Measurements from ENCODE around the gene EZH2.

Gene EZH2

DNA sequence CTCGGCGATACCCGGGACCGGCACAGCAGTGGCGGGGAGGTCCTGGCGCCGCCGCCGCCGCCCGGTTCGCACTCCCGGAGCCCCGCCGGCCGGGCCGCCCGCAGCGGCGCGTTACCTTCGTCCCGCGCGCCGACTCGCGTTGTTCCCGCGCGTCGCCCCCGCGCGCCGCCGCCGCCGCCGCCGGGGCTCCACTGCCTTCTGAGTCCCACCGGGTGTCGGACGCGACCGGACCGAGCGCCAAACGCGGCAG lies at the start of gene EZH2:
Gene EZH2 (minus strand): TSS at position 243 of the 250 bp plus-strand sequence. CDS start 36,993 bp downstream, outside the sequence.
- Histone ChIP-seq H3K27ac (peak within 1 kb of the TSS; percentile 85 to 99 (median 94)), H3K4me3 (peak within 1 kb of the TSS; percentile 70 to 100 (median 97))

DNA sequence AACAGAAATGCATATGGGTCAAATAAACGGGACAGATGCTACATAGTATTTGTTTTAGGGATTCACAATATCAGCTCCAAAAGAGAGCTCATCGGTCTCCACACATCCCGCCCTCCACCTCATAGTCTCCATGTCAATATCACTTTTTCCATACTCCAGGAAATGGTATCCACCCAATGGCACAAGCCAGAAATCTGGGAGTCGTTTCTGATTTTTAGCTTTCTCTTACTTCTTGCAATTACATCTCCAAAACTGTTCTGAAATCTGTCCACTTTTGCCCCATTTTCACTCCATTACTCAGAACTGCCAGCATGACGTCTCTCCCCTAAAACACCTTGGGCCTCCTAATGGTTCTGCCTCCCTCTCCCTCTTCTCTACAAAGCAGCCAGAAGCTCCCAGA lies 47.4 kb upstream of the EZH2 start:
- Histone ChIP-seq H3K27ac (peak overlapping the region in 3 of 21 experiments; percentile 31 to 54 (median 31)), H3K4me3 (no peak overlapping the region)

DNA sequence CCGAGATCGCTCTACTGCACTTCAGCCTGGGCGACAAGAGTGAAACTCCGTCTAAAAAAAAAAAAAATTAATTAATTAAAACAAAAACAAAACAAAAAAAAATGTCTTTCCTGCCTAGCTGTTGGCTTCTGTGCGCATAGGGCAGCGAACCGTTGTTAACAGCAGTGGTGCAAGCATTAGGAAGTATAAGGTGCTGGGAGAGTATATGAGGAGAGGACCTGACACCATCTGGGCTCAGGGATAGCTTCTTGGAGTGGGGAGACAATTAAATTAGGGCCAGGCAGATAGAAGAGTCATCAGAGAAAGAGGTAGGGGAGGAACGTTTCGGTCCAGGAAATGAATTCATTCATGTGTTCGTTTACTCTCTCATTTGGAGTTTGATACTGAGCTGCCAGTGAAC lies 46.2 kb upstream of the EZH2 start:
- Histone ChIP-seq H3K27ac (no peak overlapping the region), H3K4me3 (no peak overlapping the region)

DNA sequence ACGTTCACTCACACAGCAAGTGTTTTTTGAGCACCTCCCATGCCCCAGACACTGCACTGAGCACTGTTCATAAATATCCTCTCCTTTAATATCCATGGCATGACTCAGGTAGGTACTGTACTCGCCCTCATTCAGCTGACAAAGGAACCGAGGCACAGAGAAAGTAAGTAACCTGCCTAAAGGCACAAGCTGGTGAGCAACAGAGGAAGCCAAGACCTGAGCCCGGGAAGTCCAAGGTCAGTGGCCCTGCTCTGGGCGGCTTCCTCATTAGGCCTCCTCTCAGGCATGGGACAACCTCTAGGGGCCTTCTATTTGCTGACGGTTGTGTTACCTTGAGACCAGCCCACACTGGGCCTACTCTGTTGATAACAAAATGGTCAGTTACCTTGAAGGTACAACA lies 45.1 kb upstream of the EZH2 start:
- no peak overlapping the region for H3K27ac ChIP-seq
- no peak overlapping the region for H3K4me3 ChIP-seq

DNA sequence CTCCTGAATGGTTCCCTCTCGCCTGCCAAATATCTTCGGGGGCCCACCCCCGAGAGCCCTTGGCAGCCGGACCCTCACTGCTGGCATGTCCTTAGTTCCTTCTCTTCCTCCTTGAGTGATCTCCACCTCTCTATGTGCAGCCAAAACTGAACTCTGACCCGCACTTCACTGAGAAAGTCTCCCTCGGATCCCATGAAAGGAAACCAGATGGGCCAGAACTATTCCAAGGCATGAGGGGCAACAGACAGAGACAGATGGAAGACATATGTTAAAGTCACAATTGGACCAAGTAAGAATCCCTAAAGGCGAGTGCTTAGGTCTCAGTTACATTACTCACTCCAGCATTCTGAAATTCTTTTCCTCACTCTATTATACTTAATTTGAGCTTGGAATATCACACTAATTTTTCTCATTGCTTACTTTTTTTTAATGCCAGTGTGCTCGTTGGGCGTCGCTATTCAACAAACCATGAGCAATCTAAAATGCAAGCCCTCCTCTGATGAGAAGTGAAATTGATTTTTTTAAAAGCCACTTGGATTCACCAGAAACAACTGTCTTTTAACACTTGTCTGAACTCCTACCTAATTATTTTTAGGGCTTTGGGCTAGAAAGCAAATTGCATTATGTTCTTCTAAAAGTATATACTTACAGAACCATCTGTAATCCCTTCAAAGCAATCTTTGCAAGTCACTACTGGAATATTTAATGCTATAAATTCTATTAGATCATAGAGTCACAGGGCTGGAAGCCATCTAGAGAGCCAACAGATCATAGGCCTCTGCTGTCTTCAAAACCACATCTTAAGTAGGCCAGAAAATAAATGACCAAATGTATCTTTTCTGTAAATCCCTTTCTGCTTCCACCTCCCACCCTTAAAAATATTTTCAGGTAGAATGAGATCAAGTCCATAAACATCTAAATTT lies 43.3 kb upstream of the EZH2 start:
- H3K4me3 ChIP-seq, result no peak overlapping the region
- peak overlapping the region in 1 of 21 experiments; percentile 36 for H3K27ac ChIP-seq

DNA sequence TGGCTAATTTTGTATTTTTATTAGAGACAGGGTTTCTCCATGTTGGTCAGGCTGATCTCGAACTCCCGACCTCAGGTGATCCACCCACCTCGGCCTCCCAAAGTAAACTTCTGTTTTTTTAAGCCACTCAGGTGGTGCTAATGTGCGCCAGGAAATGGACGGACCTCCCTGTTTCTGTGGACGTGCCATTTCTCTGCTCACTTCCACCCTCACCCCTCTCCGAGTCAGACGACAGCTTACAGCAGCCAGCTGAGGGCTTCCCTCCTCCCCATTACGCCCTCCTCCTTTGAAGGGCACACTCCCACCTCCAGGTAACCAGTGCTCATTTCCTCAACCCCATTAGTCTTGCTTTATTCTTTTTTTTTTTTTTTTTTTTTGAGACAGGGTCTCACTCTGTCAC lies 41.7 kb upstream of the EZH2 start:
- no peak overlapping the region for H3K4me3 ChIP-seq
- H3K27ac ChIP-seq, result no peak overlapping the region

DNA sequence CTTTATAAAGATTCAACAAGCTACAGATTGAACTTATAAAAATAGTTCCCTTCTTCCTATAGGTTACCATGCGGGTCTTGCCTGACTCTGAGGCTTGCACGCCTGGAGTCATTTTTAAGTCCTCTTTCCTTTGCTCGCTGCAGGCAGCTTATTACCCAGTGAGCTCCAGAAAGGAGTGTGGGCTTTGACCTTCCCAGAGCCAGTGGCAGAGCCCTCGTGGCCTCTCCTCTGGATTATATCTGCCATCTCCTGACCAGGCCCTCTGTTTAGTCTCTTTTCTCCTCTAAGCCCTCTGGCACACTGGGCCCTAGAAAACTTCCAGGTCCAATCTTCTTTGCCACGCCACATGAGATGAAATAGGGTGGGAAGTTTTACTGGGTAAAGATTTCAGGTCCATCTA lies 39.9 kb upstream of the EZH2 start:
- Histone ChIP-seq H3K27ac (no peak overlapping the region), H3K4me3 (no peak overlapping the region)

DNA sequence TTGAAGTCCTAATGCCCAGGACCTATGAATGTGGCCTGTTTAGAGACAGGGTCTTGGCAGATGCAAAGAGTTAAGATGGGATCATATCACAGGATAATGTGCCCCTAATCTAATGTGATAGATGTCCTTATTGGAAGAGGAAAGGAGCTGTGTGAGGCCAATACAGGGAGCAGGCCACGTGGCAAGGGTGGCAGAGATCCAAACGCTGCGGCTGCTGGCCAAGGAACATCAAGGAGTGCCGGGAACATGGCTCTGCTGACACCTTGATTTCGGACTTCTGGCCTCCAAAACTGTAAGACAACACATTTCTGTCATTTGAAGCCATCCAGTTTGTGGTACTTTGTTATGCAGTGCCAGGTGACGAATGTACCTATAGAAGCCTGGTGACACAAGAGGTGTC lies 37.7 kb upstream of the EZH2 start:
- Histone ChIP-seq H3K27ac (no peak overlapping the region), H3K4me3 (no peak overlapping the region)

DNA sequence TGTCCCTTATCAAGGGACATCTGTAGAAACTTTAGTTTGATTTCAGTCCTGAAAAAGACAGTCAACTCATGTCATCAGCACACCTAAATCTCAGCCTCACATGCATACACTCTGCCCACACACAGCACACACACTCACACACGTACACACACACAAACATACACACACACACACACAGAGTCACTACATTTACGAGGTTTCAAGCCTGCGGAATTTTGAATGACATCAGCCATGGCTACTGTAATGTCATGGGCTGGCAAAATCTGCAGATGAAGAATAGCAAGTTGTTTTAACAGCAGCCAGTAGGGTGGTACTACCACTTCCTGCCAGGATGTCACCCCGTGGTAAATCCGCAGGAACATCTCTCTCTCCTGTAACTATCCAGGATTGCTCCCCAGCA lies 37.1 kb upstream of the EZH2 start:
- no peak overlapping the region for H3K4me3 ChIP-seq
- no peak overlapping the region for H3K27ac ChIP-seq

DNA sequence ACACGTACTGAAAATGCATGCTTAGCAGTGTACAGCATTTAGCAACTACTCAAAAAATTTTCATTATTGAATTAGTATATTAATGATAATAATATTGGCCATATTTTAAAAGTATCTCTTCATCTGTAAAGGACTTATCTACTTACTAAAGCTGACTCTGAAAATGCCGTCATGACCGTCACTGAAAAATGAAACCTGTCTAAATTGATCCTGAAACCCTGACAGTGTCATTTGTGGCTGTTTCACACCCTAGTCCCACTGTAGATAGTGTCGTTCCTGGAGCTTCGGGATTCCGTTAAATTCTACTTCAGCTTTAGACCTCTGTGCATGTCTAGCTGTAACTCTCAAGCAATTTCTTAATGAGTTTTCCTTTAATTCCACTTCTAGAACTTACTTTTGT lies 35.8 kb upstream of the EZH2 start:
- no peak overlapping the region for H3K4me3 ChIP-seq
- no peak overlapping the region for H3K27ac ChIP-seq

DNA sequence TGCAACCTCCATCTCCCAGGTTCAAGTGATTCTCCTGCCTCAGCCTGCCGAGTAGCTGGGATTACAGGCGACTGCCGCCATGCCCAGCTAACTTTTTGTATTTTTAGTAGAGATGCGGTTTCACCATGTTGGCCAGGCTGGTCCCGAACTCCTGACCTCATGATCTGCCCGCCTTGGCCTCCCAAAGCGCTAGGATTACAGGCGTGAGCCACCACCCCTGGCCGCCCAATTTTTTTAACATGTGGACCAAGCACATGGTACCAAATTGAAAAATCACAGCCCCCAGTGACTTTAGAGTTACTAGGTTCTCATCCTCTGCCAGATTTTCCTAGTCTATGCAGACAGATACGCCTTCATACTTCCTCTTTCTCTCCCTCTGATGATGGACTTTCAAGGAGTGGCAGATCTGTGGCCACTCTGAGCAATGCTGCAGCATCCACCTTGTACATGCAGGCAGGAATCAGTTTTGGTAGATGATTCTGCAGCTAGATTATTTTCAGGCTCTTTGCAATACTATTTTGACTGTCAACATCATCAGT lies 34.0 kb upstream of the EZH2 start:
- no peak overlapping the region for H3K4me3 ChIP-seq
- H3K27ac ChIP-seq, result no peak overlapping the region

DNA sequence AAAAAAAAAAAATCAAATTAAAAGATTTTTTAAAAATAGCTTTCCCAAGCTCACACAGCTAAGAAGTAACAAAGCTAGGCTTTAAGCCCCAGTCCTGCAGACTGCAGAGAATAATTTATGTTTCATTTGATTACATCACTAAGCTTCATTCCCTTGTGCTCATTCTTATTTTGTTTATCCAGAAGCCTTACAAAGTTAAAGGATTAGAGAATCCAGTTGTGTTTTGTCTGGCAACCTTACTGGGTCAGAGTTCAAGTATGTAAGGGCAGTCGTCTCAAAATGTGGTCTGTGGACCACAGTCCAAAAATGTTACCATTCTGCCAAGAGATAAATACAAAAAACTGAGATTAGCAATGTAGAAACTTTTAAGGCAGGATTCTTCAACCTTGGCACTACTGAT lies 32.1 kb upstream of the EZH2 start:
- Histone ChIP-seq H3K4me3 (no peak overlapping the region), H3K27ac (no peak overlapping the region)

DNA sequence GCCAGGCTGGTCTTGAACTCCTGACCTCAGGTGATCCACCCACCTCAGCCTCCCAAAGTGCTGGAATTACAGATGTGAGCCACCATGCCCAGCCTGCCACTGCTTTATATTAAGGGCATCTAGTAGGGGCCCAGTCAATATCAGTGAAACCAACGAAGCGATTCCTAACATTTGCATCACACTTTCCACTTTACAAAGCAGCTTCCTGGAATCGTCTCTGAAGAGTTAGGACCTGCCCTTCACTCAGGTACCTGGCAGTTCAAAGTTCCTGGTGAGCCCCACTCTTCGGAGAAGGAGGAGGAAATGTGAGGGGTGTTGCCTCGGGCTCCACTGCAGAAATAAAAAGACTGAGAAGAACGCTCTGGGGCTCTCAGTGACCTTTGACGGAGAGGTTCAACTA lies 31.1 kb upstream of the EZH2 start:
- Histone ChIP-seq H3K27ac (peak overlapping the region in 1 of 21 experiments; percentile 63), H3K4me3 (no peak overlapping the region)

DNA sequence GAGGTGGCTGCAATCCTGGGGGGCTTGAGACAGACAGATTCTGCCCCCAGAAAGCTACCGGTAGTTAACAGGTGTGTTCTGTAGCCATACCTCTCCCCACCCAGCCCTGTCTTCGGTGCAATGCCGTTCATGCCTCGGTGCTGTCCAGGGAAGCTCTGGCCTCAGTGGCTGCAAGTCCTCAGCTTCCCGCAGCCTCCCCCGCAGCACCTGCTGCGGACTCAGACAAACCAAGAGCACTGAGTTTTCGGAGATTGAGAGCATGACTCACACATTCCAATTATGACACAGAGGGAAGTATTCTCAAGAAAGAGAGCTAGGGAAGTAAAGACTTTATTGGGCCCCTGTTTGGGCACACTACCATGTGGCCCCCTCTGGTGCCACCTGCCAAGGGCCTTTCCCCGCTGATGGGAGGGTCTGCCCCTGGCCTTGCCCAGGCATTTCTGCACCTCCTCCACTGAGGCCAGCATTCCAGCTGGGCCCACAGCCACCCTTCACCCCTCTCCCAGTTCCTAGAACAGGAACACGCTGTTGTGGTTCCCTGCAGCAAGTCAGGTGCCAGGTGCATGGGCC lies 30.2 kb upstream of the EZH2 start:
- no peak overlapping the region for H3K4me3 ChIP-seq
- H3K27ac ChIP-seq, result peak overlapping the region in 5 of 21 experiments; percentile 22 to 63 (median 55)

DNA sequence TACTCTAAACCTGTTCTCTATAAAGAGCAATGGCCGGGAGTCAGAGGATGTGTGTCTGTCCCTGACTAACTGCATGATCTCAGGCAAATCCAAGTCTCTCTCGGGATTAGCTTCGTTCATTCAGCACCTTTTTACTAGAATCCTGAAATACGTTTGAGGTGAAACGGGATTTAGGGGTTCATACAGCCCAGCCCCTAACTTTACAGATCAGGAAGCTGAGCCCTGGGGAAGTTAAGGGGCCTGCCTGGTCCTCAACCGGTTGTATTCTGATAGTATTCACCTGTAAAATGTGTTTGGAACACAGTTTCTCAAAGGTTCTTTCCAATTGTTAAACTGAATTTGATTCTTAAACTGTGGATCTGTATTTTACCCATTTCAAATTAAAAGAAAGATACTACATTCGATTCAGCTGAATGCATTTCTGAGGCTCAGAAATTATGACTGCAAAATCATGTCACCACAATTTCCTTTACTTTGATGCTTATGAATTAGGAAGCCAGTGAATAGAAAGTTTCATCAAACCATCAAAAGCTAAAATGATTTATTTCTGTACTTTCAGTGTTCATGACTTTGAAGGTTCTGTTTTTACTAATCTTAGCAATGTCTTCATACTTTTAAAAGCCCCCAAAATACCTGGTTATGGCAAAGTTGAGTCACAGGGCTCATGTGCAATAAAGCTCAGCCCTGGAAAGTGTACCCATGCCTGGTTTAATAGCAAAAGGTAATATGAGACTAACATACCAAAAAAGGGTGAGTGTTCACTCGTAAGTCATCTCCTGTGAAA lies 28.9 kb upstream of the EZH2 start:
- Histone ChIP-seq H3K27ac (peak overlapping the region in 4 of 21 experiments; percentile 22 to 63 (median 41)), H3K4me3 (no peak overlapping the region)

DNA sequence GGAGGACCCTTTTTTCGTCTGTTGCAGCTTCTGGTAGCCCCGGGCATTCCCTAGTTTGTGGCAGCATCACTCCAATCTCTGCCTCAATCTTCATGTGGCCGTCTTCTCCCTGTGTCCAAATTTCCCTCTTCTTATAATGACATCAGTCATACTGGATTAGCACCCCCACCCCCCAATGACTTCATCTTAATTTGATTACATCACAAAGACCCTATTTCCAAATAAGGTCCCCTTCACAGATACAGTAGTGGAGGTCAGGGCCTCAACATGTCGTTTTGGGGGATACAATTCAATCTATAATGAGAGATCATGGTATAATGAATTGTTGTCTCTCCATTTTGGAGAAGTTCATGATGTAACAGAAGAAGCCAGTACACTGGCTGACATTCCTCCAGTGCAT lies 28.1 kb upstream of the EZH2 start:
- no peak overlapping the region for H3K27ac ChIP-seq

DNA sequence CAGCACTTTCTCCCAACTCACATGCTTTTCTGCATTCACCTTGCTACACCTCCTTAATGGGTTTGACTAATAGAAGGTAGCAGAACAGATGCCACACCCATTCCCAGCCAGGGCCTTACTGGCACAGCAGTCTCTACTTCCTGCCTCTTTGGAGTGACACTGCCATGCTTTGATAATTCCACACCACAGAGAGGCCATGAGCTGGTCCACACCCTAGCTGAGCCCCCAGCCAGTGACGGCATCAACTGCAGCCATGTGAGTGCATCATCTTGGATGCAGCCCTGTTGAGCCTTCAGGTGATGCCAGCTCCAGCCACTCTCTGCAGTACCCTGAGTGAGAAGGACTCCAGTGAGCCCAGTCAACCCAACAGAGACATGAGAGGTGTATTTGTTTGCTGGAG lies 27.5 kb upstream of the EZH2 start:
- H3K27ac ChIP-seq, result no peak overlapping the region

More for the DNA sequence above, 28.1 kb upstream of the EZH2 start:
- H3K4me3 ChIP-seq, result no peak overlapping the region

DNA sequence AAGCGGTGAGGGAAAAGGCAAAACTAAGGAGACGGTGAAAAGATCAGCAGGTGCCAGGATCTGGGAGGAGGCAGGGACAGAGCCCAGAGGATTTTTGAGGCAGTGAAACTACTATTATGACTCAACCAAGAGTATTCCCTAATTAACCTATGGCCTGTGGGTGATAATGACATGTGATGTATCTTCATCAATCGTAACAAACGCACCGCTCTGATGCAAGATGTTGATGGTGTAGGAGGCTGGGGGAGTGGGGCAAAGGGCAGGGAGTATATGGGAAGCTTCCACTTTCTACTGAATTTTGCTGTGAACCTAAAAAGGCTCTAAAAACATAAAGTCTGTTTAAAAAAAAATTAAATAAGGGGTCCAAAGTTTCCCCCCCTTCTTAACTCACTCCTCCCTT lies 25.5 kb upstream of the EZH2 start:
- Histone ChIP-seq H3K27ac (peak overlapping the region in 1 of 21 experiments; percentile 6), H3K4me3 (no peak overlapping the region)

More for the DNA sequence above, 27.5 kb upstream of the EZH2 start:
- H3K4me3 ChIP-seq, result no peak overlapping the region

DNA sequence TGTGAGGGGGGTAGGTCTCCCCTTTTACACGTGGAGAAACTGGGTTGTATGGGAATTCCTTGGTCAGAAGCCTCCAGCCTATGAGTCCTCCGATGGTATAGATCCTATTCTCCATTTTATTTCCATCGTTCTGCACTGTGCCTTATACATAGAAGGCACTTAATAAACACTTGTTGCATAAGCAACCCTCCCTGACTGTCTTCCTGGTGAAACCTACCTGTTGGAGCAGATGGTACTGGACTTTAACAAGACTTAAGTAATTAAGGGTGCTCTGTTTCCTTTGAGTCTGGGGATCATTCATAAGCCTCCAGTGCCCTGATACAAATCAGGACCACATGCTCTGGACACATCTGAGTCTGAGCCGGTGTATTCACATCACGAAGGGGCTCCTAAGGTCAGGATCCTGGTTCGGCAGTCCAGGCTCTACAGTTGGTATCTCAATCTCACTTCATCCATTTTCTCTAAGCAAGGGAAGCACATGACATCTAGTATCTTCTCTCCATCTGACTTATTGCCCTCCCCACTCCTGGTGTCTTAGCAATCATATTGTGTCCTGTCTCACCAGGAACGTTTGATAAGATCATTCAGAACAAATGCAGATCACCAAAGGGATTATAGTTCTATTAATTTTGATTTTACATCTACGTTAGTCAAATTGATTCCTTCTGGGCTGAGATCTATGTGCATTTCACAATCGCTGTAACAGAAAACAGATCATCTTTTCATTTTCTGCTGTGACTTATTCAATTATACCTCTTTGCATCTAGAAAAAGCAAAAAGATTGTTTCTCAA lies 22.8 kb upstream of the EZH2 start:
- no peak overlapping the region for H3K4me3 ChIP-seq
- no peak overlapping the region for H3K27ac ChIP-seq
